Gastrocnemius medialis (tissue), 4 donors: ENCODE measurements around the gene TGFBRAP1.

ENCODE experiments used
- POLR2A ChIP-seq, 2 donors: fragments of 450-650 bp; IDR thresholded peaks; one replicate each; pipeline ENCODE4 v1.6.1; 2017; ENCODE audit warnings: antibody characterized with exemption in 2 of 2, mild to moderate bottlenecking in 2 of 2, moderate library complexity in 2 of 2
- TF ChIP-seq, protein P1 (sequence below), 5 experiments: fragments of 450-650 bp in 3 of 5; fragments of 200-600 bp in 2 of 5; sonication (generic) in 2 of 5; IDR thresholded peaks in 4 of 5; conservative IDR thresholded peaks in 1 of 5; 1 replicate in 4 of 5; 2 replicates in 1 of 5; pipeline ENCODE4 v1.5.1; 2016 to 2019; ENCODE audit warnings: antibody characterized with exemption in 5 of 5, mild to moderate bottlenecking in 3 of 5, moderate library complexity in 3 of 5

DNA sequence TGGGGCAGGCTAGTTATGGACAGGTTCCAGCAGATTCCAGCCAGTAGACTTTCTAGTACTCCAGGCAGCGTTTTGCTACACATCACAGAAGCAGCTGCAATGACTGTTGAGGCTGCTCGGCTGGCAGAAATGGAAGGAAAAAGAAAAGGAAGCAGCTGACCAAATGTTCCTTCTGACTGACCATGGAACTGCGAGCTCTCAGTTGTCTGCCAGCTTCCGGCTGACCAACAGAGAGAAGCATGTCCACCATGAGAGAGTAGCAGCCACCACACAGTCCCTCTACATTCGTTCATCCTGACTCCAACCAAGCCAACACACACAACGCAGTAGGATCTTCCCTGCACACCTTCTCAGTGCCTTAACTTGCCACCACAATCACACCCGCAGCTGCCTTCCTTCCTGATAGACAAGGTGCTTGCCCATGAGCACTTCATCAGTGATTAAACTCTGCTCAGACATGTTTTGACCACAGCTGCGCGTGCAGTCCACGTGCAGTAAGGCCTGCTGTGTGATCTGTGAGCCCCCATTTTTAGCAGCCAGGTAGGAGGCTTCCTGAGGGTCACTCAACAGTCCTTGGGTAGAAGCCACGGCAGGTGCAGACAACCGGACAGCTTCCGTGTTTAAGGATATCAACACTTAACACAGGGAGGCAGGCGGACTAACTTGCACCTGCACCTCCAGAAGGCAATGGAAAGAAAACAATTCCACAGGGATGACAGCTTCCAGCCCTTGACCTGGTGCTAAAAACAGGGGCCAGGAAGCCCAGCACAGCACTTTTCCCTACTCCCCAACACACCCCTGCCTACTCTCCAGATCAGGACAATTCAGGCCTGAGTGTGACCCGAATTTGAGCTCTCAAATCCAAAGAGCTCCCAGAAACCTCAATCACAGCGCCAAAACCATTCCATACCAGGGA, 996 bp downstream of the TGFBRAP1 start:
- TF ChIP-seq, protein P1, sequence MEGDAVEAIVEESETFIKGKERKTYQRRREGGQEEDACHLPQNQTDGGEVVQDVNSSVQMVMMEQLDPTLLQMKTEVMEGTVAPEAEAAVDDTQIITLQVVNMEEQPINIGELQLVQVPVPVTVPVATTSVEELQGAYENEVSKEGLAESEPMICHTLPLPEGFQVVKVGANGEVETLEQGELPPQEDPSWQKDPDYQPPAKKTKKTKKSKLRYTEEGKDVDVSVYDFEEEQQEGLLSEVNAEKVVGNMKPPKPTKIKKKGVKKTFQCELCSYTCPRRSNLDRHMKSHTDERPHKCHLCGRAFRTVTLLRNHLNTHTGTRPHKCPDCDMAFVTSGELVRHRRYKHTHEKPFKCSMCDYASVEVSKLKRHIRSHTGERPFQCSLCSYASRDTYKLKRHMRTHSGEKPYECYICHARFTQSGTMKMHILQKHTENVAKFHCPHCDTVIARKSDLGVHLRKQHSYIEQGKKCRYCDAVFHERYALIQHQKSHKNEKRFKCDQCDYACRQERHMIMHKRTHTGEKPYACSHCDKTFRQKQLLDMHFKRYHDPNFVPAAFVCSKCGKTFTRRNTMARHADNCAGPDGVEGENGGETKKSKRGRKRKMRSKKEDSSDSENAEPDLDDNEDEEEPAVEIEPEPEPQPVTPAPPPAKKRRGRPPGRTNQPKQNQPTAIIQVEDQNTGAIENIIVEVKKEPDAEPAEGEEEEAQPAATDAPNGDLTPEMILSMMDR (IDR thresholded peaks at IDR 0.05 in 4 of 5, conservative IDR thresholded peaks at IDR 0.05 in 1 of 5) = no peak
- TF ChIP-seq POLR2A (IDR thresholded peaks at IDR 0.05) = no peak
